COLO668 (cell line): ENCODE results near the gene ARPC3.
A peak's percentile ranks its signal among the peaks of the same experiment; 100 is the strongest.
"Not testable (repeated sequence)": the region's sequence is repeated elsewhere in the genome, so short reads cannot be mapped to it uniquely, and the experiment has no call there.

Source experiments
- DNase-seq: peaks from one replicate; lab custom pipeline; 2025; ENCODE audit not compliant: unreplicated experiment; lab: John Stamatoyannopoulos, UW

ARPC3 gene

DNA sequence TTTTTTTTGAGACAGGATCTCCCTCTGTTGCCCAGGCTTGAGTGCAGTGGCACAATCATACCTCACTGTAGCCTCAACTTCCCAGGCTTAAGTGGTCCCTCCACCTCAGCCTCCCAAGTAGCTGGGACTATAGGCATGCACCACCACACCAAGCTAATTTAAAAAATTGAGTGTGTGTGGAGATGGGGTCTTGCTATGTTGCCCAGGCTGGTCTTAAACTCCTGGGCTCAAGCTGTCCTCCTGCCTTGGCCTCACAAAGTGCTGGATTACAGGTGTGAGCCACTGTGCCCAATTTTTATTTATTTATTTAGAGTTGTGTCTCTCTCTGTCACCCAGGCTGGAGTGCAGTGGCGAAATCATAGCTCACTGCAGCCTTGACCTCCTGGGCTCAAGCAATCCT lies 29.5 kb downstream of the ARPC3 start:
- not testable (repeated sequence) for DNase-seq

- DNase-seq: not testable (repeated sequence)
Observed at GRCh38 chr12:110417113-110417512, 33.0 kb downstream of the ARPC3 start.

- not testable (repeated sequence) for DNase-seq
Observed at GRCh38 chr12:110410086-110410485, 40.1 kb downstream of the ARPC3 start.

DNA sequence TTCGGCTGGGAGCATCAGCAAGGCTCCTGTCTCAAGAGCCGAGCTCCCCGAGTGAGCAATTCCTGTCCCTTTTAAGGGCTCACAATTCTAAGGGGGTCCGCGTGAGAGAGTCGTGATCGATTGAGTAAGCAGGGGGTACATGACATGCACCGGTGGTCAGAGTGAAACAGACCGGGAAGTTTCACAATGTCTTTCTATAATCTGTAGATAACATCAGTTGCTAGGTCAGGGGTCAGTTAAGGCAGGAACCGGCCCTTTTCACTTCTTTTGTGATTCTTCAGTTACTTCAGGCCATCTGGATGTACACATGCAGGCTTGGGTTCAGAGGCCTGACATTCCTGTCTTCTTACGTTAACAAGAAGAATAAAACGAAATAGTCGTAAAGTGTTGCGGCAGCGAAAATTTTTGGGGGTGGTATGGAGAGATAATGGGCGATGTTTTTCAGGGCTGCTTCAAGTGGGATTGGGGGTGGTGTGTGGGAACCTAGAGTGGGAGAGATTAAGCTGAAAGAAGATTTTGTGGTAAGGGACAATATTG lies 44.9 kb downstream of the ARPC3 start:
- not testable (repeated sequence) for DNase-seq

DNA sequence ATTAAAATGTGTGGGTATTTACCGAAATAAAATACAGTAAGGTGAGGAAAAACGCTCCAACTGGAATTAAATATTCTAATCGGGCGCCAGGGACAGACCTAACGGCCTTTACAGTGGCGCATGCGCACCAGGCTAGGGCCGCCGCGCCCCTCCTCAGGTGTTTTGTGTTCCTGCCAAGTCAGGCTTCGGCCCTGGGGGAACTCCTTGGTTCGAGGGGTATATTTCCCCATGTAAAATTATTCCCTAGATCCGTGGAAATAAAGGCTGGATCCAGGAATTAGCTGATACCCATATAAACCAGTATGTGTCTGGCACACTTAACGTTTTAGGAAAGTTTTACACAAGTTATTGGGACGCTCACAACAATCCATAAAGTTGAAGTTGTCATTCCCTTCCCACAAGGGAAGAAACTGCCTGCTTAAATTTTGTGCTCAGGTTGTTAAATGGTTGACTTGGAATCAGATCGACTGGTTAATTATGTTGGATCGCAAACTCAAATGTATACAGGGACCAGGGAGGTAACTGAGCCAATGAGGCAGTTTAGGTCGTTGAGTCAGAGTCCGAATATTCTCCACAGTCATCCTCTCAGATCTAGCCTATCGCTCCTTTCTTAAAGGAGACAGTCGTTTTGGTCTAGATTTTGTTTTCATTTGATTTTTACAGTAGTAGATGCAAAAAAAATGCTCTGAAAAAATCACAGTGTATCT lies 46.0 kb downstream of the ARPC3 start:
- peak; percentile 88 for DNase-seq

- peak; percentile 96 for DNase-seq
Observed at GRCh38 chr12:110403146-110403975, 46.8 kb downstream of the ARPC3 start, which contains the start of gene ANAPC7. Gene ANAPC7 (minus strand): TSS chr12:110403708. CDS start chr12:110403627, 81 bp downstream.
